ENCODE measurements around the gene ATF6. TPM values are rescaled to one million over a fixed set of nuclear protein-coding genes. Genes with fewer than 3 reads are reported as not detected.

ATF6 gene
- total and polyA plus RNA-seq, 2 donors (not counting 3 experiments of a cell fraction or from before 2014, with no cell fraction given): 24.9 to 40.3 TPM

DNA sequence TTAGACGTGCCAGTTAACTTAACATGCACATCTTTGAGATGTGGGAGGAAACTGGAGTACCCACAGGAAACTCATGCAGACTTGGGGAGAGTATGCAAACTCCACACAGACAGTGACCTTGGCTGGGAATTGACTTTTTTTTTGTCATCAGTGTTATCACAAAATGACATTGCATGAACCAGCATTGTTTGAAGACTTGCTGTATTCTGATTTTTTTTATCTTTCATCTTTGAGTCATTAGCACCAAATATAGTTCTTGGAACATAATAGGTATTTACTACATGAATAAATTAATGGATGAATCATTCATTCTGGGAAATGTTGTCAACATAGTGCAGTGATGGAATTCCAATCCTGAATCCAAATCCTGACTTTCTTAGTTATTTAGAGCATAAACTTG is 77.0 kb downstream of the ATF6 start:
- H4K20me1 ChIP-seq (replicated peaks; ENCODE audit: control insufficient read depth, extremely low read depth, insufficient read depth, low read length): no peaks in the 10 kb centered on the region
- dilution Hi-C loops (cut with MboI; ENCODE audit: extremely low pct_ligation_motif_present, low sequenced_read_pairs): no loop called here

More for the DNA sequence above, 77.0 kb downstream of the ATF6 start:
- no TSS peak for BruUV-seq (replicated peaks)
- H3K36me3 ChIP-seq (ENCODE audit: control insufficient read depth in 2 of 2, extremely low read depth in 1 of 2, insufficient read depth in 2 of 2, low read length in 2 of 2): peaks cover 0 to 2% of the 10 kb centered on the region in 2 experiments
- peaks cover 19% of the 10 kb centered on the region for H3K4me1 ChIP-seq (ENCODE audit: control insufficient read depth, extremely low read depth, insufficient read depth, low read length)
- ChIA-PET POLR2A (no interaction called here), CTCF (interaction anchor here (2.5 kb wide), 1 partner anchor 51 kb away, joined by 8 read pairs; no protein-coding TSS in a partner anchor)
- TF ChIP-seq POLR2AphosphoS5 (IDR thresholded peaks at IDR 0.05; ENCODE audit: insufficient read depth, low read depth, low read length) (no peak), MAX (IDR thresholded peaks at IDR 0.05; ENCODE audit: insufficient read depth, insufficient read length) (no peak), EZH2 (IDR thresholded peaks at IDR 0.05; ENCODE audit: borderline replicate concordance, low read depth, low read length, severe bottlenecking) (no peak), GATA2 (IDR thresholded peaks at IDR 0.05; ENCODE audit: insufficient read depth, insufficient read length, low read depth, low read length) (peak; percentile 87), FOS (IDR thresholded peaks at IDR 0.05; ENCODE audit: borderline replicate concordance, insufficient read depth, low read length) (peak; percentile 48), POLR2A (IDR thresholded peaks at IDR 0.05; ENCODE audit: low read depth, low read length) (peak; percentile 22), JUN (IDR thresholded peaks at IDR 0.05; ENCODE audit: borderline replicate concordance, insufficient read depth, insufficient read length, low read depth) (peak; percentile 82), MYC (IDR thresholded peaks at IDR 0.05; ENCODE audit: low read depth, low read length) (no peak)
- TF ChIP-seq, protein P1, sequence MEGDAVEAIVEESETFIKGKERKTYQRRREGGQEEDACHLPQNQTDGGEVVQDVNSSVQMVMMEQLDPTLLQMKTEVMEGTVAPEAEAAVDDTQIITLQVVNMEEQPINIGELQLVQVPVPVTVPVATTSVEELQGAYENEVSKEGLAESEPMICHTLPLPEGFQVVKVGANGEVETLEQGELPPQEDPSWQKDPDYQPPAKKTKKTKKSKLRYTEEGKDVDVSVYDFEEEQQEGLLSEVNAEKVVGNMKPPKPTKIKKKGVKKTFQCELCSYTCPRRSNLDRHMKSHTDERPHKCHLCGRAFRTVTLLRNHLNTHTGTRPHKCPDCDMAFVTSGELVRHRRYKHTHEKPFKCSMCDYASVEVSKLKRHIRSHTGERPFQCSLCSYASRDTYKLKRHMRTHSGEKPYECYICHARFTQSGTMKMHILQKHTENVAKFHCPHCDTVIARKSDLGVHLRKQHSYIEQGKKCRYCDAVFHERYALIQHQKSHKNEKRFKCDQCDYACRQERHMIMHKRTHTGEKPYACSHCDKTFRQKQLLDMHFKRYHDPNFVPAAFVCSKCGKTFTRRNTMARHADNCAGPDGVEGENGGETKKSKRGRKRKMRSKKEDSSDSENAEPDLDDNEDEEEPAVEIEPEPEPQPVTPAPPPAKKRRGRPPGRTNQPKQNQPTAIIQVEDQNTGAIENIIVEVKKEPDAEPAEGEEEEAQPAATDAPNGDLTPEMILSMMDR (IDR thresholded peaks at IDR 0.05; ENCODE audit: extremely low read depth in 1 of 2, insufficient read depth in 1 of 2, low read depth in 1 of 2, low read length in 2 of 2): no peak
- no peaks in the 10 kb centered on the region for H3K9me1 ChIP-seq (replicated peaks; ENCODE audit: control insufficient read depth, extremely low read depth, insufficient read depth, low read length)
- H3K9ac ChIP-seq (replicated peaks; ENCODE audit: extremely low read depth, insufficient read depth, low read length): no peak overlapping the region
- peak; percentile 86 for DNase-seq (ENCODE audit: low read depth, low spot score)
- H3K79me2 ChIP-seq (ENCODE audit: control insufficient read depth, insufficient read depth, low read length): no peaks in the 10 kb centered on the region
- peak overlapping the region; percentile 17 for H3K4me2 ChIP-seq (ENCODE audit: insufficient read depth, low read length)
- H3K9me3 ChIP-seq (replicated peaks; ENCODE audit: control insufficient read depth, insufficient read depth, low read length): no peaks in the 10 kb centered on the region
- no peak for FAIRE-seq
- no peak overlapping the region for H2AFZ ChIP-seq (ENCODE audit: low read depth, low read length)
- H3K27me3 ChIP-seq (ENCODE audit: control insufficient read depth in 2 of 2, insufficient read depth in 2 of 2, low read length in 2 of 2): no peaks in the 10 kb centered on the region
- H3K4me3 ChIP-seq (replicated peaks in 1 of 3; ENCODE audit: insufficient read depth in 1 of 3, low read depth in 1 of 3, low read length in 3 of 3): no peak overlapping the region
- intact Hi-C loops (cut with micrococcal nuclease): no loop called here
- H3K27ac ChIP-seq (ENCODE audit: insufficient read depth, low read depth, low read length): peak overlapping the region; percentile 40

Measured in endothelial cell of umbilical vein (primary cell).